GM21576 (cell line): Measurements from ENCODE around the gene GREM2.

Source experiments
- ATAC-seq: cut with Tn5 transposase; IDR thresholded peaks from one replicate; pipeline ENCODE4 v1.9.1; 2021; ENCODE audit warnings: mild to moderate bottlenecking, moderate library complexity; ENCODE audit not compliant: unreplicated experiment

The GREM2 gene

GRCh38 chr1:240611619-240612480, at the start of gene GREM2:
Gene GREM2 (minus strand): TSS chr1:240612155. CDS start chr1:240493475, 118,680 bp downstream.
- peak; percentile 78 for ATAC-seq

DNA sequence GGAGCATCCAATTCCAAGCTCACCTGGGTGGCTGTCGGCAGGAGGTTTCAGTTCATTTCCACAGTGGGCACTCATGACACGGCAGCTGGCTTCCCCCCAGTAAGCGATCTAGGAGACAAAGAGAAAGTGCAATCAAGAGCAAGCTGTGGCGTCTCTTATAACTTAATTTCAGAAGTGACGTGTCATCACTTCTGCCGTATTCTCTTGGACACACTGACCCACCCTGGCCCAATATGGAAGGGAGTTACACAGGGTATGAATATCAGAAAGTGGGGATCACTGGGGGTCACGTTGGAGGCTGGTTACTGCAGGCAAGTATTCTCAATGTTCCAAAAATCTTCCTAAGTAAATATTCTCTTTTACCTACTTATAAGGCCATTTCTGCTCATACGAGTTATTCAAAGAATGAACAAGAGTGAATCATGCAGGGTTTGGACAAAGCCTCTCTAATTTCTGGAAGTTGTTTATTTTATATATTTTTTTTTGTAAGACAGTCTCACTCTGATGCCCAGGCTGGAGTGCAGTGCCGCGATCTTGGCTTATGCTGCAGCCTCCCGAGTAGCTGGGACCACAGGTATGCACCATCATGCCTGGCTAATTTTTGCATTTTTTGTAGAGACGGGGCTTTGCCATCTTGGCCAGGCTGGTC, 46.5 kb upstream of the GREM2 start:
- ATAC-seq = no peak

DNA sequence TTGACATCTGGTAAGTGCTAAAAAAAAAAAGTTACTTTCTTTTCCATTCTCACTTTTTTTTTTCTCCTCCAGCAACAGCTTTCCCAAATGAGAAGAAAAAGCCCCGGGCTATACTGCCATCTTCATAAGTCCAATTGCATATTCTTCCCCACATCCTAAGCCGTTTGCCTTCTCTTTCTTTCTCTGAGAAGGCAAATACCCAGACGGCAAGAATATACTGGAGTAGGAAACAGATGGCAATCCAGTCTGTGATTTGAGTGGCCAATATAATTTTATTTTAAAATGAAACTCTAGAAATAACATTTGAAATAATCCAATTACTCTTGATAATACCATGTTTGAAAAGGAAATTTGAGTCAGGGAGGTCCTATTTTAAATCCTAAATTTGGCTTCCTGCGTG, 44.6 kb upstream of the GREM2 start:
- ATAC-seq = no peak

GRCh38 chr1:240652961-240653409, 41.0 kb upstream of the GREM2 start:
- no peak for ATAC-seq

GRCh38 chr1:240652549-240652948, 40.6 kb upstream of the GREM2 start:
- ATAC-seq = no peak

- ATAC-seq = no peak
Measured at GRCh38 chr1:240650877-240651276, 38.9 kb upstream of the GREM2 start.

DNA sequence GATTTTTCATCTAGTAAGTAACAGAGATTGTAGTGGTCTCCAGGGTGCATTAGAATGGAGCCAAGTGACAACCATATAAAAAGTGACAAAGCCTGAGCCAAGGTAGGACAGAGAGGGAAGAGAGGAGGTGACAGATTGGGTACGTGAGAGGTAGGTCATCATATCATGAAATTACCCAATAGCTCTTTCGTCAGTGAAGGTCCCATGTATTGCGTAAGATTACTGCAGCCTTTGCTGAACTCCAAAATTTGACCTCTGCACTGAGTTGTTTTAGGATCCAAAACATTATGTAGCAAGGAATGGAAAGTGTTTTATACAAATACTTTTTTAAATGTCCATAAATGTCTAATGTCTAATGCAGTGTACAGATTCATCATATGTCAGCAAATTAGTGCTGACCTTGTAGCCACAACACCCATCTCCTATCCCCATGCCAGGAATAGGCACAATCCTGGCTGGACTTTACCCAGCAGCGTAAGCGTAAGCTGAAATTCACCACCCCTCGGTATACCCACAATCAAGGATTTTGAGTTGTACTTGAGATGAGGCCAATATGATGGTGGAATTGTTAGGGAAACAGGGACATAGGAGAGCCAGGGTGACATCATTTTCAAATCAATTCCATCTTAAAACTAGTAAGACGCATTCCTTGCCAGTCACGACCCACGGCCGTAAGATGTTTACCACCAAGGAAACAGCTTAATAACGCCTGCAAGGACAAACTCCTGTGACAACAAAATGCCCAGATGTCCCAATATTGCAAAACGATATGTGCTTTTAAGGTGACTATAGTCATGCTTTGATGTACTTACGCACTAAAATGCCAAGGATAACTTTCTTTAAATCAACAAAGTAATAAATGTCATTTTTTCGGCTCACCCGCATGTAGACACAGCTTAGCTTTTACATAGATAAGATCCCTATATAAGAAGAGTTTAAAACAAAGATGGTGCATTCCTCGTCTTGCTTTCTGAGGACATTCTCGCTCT, 38.1 kb upstream of the GREM2 start:
- no peak for ATAC-seq

- ATAC-seq = no peak
Measured at GRCh38 chr1:240646571-240647240, 34.8 kb upstream of the GREM2 start.

DNA sequence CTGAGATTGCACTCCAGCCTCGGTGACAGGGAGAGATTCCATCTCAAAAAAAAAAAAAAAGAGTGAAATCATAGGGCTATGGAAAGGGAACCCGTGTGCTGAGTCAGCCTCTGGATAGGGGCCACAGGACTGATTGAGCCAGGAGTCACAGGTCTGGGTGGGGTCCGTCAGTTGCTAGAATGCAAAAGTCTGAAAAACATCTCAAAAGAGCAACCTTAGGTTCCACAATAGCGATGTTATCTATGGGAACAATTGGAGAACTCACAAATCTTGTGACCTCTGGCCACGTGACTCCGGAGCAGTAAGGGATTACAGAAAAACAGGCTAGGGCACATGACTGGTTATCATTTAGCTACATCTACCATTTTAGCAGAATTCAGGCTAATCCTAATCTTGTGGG, 32.8 kb upstream of the GREM2 start:
- ATAC-seq = no peak

DNA sequence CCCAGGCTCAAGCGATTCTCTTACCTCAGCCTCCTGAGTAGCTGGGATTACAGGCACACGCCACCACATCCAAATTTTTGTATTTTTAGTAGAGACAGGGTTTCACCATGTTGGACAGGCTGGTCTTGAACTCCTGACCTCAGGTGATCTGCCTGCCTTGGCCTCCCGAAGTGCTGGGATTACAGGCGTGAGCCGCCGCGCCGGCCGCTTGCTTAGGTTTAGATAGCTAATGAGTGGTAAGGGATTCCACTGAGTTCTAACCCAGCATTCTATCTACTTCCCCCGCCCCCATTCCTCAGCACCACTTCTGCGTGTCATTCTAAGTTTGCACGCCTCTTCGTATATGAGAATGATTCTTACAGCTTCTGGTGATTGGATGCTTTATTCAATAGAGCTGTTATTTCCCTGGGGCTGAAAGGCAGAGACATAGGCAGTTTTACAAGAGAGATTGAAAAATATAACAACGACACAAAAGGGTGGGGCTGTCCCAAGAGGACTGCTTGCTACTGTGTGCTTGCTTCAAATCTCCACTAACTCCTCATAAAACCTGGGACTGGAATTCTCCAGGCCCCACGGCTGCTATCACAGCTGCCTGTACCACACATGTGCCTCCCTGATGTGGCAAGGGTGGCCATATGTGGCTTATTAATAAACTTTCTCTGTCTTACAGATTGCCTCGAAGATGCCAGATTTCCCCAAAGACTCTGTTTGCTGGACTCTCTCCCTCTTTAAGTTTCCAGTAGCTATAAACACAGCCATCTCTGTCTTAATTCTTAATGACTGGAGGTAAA, 23.7 kb upstream of the GREM2 start:
- no peak for ATAC-seq

DNA sequence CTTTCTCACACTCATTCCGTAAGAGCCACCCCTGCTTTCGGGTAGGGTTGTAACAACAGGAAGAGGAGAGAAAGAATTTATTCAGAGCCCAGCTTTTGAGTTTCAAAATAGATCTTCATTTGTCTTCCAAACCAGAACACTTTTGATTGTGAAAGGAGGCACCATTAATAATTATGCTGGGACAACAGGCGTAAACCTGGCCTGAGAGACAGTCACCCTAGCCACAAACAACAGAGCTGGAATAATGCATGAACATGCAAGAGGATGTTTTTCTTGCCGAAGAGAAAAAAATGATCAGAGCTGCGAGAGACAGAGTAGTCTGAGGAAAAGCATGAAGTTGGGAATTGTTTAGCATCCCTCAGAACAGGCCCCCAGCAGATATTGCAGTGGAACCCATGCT, 18.5 kb upstream of the GREM2 start:
- ATAC-seq = no peak

- no peak for ATAC-seq
Measured at GRCh38 chr1:240621249-240621648, 9.3 kb upstream of the GREM2 start.

- no peak for ATAC-seq
Measured at GRCh38 chr1:240619906-240620621, 8.1 kb upstream of the GREM2 start.

GRCh38 chr1:240619357-240619756, 7.4 kb upstream of the GREM2 start:
- no peak for ATAC-seq

DNA sequence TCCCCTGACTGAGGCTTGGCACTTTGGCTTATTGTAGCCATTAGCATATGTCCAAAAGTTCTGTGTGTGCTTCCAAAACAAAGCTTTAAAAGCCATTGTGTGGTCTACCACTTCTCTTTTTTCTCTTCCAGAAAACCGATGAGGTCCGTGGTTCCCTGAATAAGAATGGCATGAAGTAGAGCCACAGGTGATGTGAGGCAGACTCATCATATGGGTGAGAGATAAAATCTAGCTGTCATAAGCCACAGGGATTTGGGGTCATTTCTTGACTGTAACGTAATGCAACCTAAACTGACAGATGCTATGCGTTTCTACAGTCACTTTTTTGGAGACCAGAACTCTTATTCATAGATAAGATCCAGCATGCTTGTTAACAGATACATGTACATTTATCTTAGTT, 7.0 kb upstream of the GREM2 start:
- ATAC-seq = no peak

- ATAC-seq = no peak
Measured at GRCh38 chr1:240616018-240616417, 4.1 kb upstream of the GREM2 start.

DNA sequence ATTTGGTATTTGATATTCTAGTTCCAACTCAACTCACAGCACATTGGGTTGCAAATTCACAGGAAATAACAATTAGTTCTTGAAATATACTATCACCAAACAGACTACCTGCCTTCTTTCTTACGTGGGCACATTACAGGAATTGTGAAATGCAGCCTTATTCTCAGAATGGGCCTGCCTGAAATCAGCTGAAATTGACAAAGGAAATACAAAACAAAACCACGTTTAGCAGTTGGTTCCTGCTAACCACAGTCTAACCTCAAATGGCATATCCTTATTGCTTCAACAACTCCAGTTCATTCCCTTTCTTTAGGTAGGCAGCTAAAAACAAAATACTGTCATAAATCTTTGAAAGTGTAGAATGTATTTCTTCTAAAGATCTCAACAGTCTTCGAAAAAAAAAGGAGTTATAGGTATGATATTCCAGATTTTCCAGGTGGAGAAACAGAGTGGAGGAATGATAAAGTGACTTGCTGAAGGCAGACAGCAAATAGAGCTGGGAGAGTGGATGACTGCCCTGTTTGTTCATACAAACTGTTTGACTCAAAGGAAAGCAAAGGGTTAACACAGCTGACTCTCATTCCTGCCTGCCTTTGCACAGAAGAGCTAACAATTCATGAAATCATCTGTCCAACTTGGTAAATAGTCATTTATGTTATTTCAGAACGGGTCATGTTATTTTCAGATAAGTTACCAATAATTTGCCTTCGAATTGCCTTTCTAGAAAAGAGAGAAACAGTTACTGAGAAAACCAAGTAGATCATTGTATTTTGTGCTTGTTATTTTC, 1.6 kb upstream of the GREM2 start:
- ATAC-seq = no peak

DNA sequence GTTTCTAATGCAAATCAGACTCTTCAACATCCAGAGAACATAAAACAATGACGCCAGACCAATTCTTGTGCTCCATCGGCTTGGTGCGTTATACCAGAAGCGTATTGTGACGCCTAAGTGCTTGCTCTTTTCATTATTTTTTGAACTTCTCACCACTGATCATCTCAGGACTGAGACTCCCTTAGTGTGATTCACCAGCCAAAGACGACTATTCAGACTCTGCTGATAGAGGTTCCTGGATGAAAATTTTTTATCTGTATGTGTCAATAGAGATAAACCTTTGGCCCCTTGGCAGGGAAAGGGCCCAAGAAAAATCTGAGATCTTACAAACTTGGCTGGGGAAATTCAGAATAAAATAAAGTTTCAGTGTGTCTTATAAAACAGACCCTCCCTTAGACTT, 856 bp upstream of the GREM2 start:
- no peak for ATAC-seq
